Medulla oblongata (tissue), 1 donor: ENCODE data around the gene CAPN11.

ENCODE experiments used
- DNase-seq: peaks from one replicate; pipeline ENCODE4 v3.0.0-alpha.2; 2015; ENCODE audit errors: extremely low spot score

CAPN11 gene

GRCh38 chr6:44211284-44211683, 52.7 kb downstream of the CAPN11 start:
- DNase-seq = no peak

DNA sequence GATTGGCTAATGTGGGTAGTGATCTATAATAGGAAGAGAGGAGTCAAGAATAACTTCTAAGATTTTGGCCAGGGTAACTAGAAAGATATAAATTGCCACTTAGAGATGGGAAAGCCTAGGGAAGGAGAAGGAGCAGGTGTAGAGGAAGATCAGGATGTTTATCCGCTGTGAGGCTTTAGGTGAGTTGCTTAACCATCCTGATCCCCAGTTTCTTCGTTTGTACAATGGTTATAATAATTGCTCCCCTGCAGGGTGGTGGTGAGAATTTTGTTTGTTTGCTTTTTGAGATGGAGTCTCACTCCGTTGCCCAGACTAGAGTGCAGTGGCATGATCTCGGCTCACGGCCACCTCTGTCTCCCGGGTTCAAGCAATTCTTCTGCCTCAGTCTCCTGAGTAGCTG, 55.7 kb downstream of the CAPN11 start:
- DNase-seq = no peak

DNA sequence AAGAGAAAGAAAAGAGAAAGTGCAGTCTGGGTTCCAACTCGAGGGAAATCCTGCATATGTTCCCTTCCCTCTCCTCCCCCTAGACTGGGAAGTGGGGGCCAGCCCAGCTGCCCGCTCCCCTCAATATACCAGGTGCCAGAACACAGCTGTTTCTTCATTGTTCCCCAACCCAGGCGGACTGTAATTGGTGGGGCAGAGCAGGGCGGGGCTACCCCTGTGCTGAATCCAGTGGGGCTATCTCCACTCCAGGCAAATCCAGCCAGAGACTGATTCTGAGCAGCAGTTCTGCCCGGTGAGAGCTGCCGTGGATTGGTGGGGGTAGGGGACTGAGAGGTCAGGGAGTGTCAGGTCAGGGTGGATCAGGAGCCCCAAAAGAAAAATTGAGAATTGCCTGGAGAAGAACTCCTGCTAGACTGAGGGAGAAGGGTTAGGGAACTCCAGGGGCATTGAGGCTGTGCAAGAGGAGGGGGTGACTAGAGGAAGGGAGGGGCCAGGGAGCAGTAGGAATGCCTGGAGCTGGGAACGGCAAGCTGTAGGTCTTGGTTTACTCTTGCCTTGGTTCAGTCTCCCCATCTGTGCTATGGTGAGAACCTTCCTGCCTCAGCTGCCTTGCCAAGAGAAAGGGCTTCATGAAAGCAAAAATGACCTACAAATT, 58.2 kb downstream of the CAPN11 start, which contains the start of gene MYMX:
TSS of gene MYMX (plus strand) at position 250 of the 655 bp plus-strand sequence. CDS start 546 bp downstream, outside the sequence.
- DNase-seq = no peak

DNA sequence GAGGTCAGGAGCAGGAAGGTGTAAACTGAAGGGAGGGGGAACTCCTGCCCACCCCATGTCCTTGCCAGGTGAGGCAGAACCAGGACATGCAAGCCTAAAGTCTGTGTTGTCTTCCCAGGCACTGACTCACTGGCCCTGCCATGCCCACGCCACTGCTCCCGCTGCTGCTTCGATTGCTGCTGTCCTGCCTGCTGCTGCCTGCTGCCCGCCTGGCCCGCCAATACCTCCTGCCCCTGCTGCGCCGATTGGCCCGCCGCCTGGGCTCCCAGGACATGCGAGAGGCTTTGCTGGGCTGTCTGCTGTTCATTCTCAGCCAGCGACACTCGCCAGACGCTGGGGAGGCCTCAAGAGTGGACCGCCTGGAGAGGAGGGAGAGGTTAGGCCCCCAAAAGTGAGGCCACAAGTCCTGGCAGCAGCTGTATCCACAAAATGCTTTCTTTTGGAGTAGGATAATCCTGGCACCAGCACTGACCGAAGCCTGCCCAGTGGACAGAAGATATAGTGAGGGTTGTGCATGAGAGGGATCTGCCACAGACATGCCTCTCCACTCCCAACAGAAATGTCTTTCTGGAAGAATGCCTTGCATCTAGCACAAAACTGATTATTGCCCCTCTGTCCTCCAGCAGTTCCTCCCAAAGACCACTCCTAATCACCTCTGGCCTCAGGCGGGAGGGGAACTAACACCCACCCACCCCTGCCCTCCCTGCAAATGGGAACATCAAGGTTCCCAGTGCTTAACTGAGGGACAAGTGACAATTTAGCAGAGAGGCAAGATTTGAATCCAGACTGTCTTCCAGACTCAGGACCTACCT, 58.9 kb downstream of the CAPN11 start:
- peak; percentile 63 for DNase-seq

GRCh38 chr6:44219053-44219814, 60.6 kb downstream of the CAPN11 start:
- DNase-seq = peak; percentile 82

DNA sequence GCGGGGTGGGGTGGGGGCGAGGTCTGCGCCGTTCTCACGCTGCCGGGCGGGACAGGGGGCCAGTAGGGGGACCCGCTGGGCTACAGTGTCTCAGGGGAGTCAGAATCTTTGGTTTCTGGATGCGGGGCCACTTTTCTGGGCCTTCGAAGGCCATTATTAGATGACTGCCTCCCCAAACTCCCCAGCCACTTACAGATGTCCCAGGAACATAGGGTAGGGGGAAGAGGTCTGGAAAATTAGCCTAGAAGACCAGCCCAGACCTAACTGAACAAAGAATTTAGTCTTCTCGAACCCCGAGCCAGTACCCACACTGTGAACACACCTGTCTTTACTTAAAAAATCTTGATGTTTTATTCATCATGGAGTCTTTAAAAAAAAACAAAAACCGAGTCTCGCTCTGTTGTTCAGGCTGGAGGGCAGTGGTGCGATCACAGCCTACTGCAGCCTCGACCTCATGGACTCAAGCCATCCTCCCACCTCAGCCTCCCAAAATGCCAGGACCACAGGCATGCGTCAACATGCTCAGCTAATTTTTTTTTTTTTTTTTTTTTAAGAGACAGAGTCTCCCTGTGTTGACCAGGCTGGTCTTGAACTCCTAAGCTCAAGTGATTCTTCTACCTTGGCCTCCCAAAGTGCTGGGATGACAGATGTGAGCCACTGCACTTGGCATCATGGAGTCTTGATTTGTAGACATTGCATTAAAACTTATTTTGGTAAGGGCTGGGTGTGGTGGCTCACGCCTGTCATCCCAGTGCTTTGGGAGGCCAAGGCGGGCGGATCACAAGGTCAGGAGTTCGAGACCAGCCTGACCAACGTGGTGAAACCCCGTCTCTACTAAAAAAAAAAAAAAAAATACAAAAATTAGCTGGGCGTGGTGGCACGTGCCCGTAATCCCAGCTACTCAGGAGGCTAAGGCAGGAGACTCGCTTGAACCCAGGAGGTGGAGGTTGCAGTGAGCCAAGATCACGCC, 61.5 kb downstream of the CAPN11 start:
- DNase-seq = no peak

GRCh38 chr6:44220913-44221290, 62.3 kb downstream of the CAPN11 start:
- DNase-seq = no peak

- DNase-seq = peak; percentile 84
These were observed 62.8 kb downstream of the CAPN11 start for GRCh38 chr6:44221291-44221960.

DNA sequence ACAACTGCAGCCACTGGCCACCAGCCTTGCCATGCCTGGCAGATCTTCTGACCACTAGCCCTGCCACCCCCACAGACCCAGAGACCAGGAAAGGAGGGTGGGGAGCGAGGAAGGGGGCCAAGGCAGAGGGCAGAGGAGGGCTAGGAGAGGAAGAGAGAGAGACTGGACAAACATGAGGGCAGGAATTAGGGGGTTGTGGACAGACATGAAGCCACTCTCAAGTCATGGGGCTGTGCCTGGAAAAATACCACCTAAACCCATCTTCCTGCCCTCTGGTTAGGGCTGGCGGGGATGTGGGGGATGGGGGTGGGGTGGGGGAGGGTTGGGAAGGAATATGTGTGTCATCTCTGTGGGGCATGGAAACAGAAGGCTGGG, 63.3 kb downstream of the CAPN11 start:
- DNase-seq = no peak

DNA sequence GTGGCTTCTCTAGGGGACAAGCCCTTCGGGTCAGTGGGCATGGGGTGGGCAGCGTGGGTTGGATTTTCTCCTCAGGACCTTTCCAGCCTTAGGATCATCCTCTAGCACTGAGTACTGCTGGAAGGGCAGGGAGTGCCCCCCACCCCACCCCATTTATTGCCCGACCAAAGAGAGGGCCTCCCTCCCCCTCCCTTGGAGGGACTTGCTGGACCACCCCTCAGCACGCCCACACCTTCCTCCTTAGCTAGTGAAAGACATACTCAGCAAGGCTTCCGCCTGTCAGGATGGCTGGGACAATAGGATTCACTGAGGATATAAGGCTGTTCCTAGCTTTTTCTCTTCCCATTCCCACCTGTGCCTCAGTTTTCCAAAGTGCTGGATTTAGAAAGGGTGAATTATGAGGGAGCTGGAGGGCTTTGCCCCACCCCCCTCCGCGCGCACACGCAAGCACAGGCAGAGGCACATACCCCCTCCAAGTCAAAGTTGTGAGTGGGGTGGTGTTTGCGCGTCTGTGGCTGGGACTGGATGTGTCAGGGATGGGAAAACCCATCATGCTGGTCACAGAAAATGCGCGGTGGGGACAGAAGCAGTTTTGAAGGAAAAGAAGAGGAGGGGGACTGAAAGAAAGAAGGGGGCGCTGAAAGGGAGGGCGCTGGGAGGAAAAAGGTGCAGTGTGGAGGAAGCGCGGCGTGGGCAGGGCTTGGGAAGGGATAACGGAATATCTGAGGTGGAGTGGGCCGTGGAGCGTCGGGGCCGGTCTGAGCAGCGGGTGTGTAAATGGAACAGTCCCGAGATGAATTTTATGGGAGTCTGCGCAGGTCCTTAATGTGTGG, 64.1 kb downstream of the CAPN11 start:
- no peak for DNase-seq

DNA sequence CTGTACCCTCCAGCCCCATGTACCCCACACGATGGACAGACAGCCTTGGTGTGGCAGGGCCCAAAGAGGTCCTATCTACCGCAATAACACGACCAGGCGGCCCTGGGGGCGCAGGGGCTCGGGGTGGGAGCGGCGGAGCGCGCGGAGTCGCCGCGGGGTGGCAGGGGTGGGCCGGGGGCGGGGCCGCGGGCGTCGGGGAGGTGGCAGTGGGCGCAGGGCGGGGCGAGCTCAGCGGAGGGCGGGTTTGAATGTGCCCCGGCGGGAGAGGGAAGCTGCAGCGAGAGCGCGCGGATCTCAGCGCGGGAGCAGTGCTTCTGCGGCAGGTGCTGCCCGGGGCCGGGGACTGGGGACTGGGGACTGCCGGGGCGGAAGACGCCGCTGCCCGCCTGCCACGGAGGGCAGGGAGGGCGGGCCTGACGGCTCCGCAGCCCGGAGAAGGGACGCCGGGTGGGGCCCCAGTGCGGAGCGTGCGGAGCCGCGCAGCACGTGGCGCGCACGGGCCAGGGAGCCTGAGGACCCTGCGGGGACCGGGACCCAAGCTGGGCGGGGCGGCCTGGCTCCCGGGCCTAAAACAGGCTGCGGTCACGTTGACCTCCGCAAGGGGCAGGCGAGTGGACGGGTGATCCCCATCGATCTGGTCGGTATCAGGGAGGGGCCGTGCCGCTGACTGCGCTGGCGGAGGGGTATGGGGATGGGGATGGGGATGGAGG, 64.9 kb downstream of the CAPN11 start, which contains the start of gene SLC29A1:
TSS of gene SLC29A1 (plus strand) at position 277 of the 710 bp plus-strand sequence. CDS start 3,719 bp downstream, outside the sequence.
- peak; percentile 63 for DNase-seq

- DNase-seq = no peak
These were observed 65.7 kb downstream of the CAPN11 start for GRCh38 chr6:44224029-44224964.

DNA sequence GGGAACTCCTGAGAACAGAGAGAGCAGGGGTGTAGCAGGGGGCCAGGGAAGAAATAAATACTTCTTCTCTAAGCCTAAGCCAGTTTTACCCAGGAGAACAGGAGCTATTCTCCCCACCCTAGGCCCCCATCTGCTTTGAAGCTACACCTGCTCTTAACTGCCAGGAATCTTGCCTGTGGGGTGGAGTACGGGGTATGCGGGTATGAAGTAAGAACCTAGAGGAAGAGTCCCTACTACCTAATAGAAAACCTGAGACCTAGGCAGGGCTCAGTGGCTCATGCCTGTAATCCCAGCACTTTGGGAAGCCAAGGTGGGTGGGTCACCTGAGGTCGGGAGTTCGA, 66.3 kb downstream of the CAPN11 start:
- DNase-seq = no peak

GRCh38 chr6:44225579-44226325, 67.1 kb downstream of the CAPN11 start:
- no peak for DNase-seq

GRCh38 chr6:44226368-44227147, 67.9 kb downstream of the CAPN11 start:
- no peak for DNase-seq

GRCh38 chr6:44227148-44227793, 68.7 kb downstream of the CAPN11 start:
- DNase-seq = no peak
